K562 (cell line): ENCODE measurements around the gene CROCC2. TPM values are rescaled to one million over a fixed set of nuclear protein-coding genes. Genes with fewer than 3 reads are reported as not detected.

Source experiments
- ATAC-seq: fragments of 200-7000 bp; cut with Tn5 transposase; 3 replicates; pipeline ENCODE4 v1.9.1; 2020; ENCODE audit warnings: moderate library complexity
- BruUV-seq: library from RNA; stranded (reverse); fragments of 400-500 nt; replicated peaks from 2 replicates; lab custom pipeline; 2021; lab: Mats Ljungman, UMichigan
- CTCF ChIA-PET: fragments of 300-600 bp; formaldehyde crosslinking; extraction: SDS; loops from one replicate; lab custom pipeline; 2021; ENCODE audit warnings: low intra/inter-chr PET ratio; lab: Yijun Ruan, JAX
- POLR2A ChIA-PET: fragments of 300-600, 350-650 bp; sonication (Branson Sonifier 250); formaldehyde crosslinking; extraction: SDS; loops from one replicate; lab custom pipeline; 2021; ENCODE audit warnings: antibody characterized with exemption, inconsistent platforms; lab: Yijun Ruan, JAX
- DNase-seq, 4 experiments: peaks; one replicate each; pipeline versions ENCODE4 v3.0.0 to v3.0.0-alpha.2; 2011 to 2018; ENCODE audit warnings: low spot score in 3 of 4, mixed read lengths in 3 of 4; ENCODE audit errors: extremely low read depth in 1 of 4
- FAIRE-seq: peaks from 2 replicates; lab custom pipeline; 2011; peaks lifted over from hg19 to GRCh38; lab: Jason Lieb, UNC
- H2AFZ ChIP-seq: 2 replicates; pipeline ENCODE4 v1.6.0; 2011; ENCODE audit warnings: low read depth, low read length, control low read depth, inconsistent platforms
- H3K27ac ChIP-seq: fragments of 200-600 bp; 3 replicates; pipeline ENCODE4 v1.8.0; 2011; ENCODE audit warnings: low read depth, mild to moderate bottlenecking, control low read depth, inconsistent platforms, low read length, moderate library complexity, mixed read lengths; ENCODE audit errors: extremely low read depth
- H3K27me3 ChIP-seq, 2 experiments: fragments of 300-600 bp in 1 of 2; 2 replicates in 1 of 2; 3 replicates in 1 of 2; pipeline versions ENCODE4 v1.6.0 to v1.8.0; 2011; ENCODE audit warnings: inconsistent platforms in 2 of 2, low read length in 2 of 2, mild to moderate bottlenecking in 1 of 2, mixed read lengths in 1 of 2, moderate library complexity in 1 of 2; ENCODE audit not compliant: control insufficient read depth in 2 of 2, insufficient read depth in 2 of 2
- H3K36me3 ChIP-seq: fragments of 300-600 bp; 3 replicates; pipeline ENCODE4 v1.8.0; 2011; ENCODE audit warnings: mild to moderate bottlenecking, low read length, inconsistent platforms; ENCODE audit not compliant: control insufficient read depth, insufficient read depth
- H3K4me1 ChIP-seq, 2 experiments: fragments of 200-600 bp in 1 of 2; replicated peaks in 1 of 2; 2 replicates in 1 of 2; 3 replicates in 1 of 2; pipeline versions ENCODE4 v1.5.1 to v1.8.0; 2011; ENCODE audit warnings: inconsistent platforms in 2 of 2, low read length in 2 of 2, mild to moderate bottlenecking in 1 of 2, mixed read lengths in 1 of 2, moderate library complexity in 1 of 2; ENCODE audit not compliant: control insufficient read depth in 2 of 2, insufficient read depth in 2 of 2
- H3K4me2 ChIP-seq: 2 replicates; pipeline ENCODE4 v1.6.1; 2011; ENCODE audit warnings: low read length, control low read depth, inconsistent platforms, mixed read lengths; ENCODE audit not compliant: insufficient read depth
- H3K4me3 ChIP-seq: fragments of 200-600 bp; sonication (generic), shearing (Covaris generic); 2 replicates; pipeline ENCODE4 v1.5.1; 2016; ENCODE audit warnings: control low read depth, inconsistent platforms
- H3K79me2 ChIP-seq: fragments of 200-600 bp; 3 replicates; pipeline ENCODE4 v1.8.0; 2011; ENCODE audit warnings: low read length, inconsistent platforms; ENCODE audit not compliant: control insufficient read depth, insufficient read depth
- H3K9ac ChIP-seq, 2 experiments: 2 replicates each; pipeline versions ENCODE4 v1.6.0 to v1.6.1; 2011; ENCODE audit warnings: low read depth in 2 of 2, low read length in 2 of 2, control low read depth in 1 of 2, inconsistent platforms in 1 of 2, mild to moderate bottlenecking in 1 of 2, mixed read lengths in 1 of 2; ENCODE audit not compliant: insufficient read depth in 1 of 2
- H3K9me1 ChIP-seq: one replicate; pipeline ENCODE4 v1.6.0; 2011; ENCODE audit warnings: inconsistent platforms, mild to moderate bottlenecking, low read length, moderate library complexity; ENCODE audit not compliant: control insufficient read depth, insufficient read depth
- H3K9me3 ChIP-seq: replicated peaks from 2 replicates; pipeline ENCODE4 v1.5.1; 2011; ENCODE audit warnings: low read depth, low read length, inconsistent platforms; ENCODE audit not compliant: control insufficient read depth, insufficient read depth
- H4K20me1 ChIP-seq: replicated peaks from 2 replicates; pipeline ENCODE4 v1.6.1; 2011; ENCODE audit warnings: low read length, inconsistent platforms, mixed read lengths; ENCODE audit not compliant: control insufficient read depth, insufficient read depth
- FOXM1 ChIP-seq, 2 experiments: fragments of 450-650 bp in 1 of 2; sonication (generic) in 1 of 2; formaldehyde crosslinking in 1 of 2; IDR thresholded peaks; 2 replicates each; pipeline versions ENCODE4 v1.6.1 to v1.9.0; 2017 to 2022; ENCODE audit warnings: low read depth in 2 of 2, mild to moderate bottlenecking in 2 of 2, missing genetic modification reagents in 1 of 2, moderate library complexity in 1 of 2
- HIVEP1 ChIP-seq: fragments of 250-450 bp; sonication (Bioruptor Pico); IDR thresholded peaks from 2 replicates; pipeline ENCODE4 v1.4.0; 2020; ENCODE audit warnings: mild to moderate bottlenecking
- MTA2 ChIP-seq: fragments of 450-650 bp; IDR thresholded peaks from 2 replicates; pipeline ENCODE4 v1.6.1; 2016; ENCODE audit warnings: low read depth
- PPARD ChIP-seq: fragments of 250-450 bp; sonication (Bioruptor Pico); IDR thresholded peaks from 2 replicates; pipeline ENCODE4 v1.8.0; 2022; ENCODE audit warnings: inconsistent platforms, mild to moderate bottlenecking, moderate library complexity
- SMARCA4 ChIP-seq: fragments of 450-650 bp; IDR thresholded peaks from 2 replicates; pipeline ENCODE4 v1.6.1; 2016
- STAT5B ChIP-seq: fragments of 250-450 bp; sonication (Bioruptor Pico); IDR thresholded peaks from 2 replicates; pipeline ENCODE4 v1.8.0; 2021; ENCODE audit warnings: mild to moderate bottlenecking, inconsistent platforms
- ZFPM2 ChIP-seq: fragments of 250-450 bp; sonication (Bioruptor Pico); IDR thresholded peaks from 2 replicates; pipeline ENCODE4 v1.5.1; 2022; ENCODE audit warnings: mild to moderate bottlenecking
- WGBS: fragments of 100-300 bp; shearing (Covaris generic); methylation state at CpG from one replicate; pipeline ENCODE4 v1.1.6; 2016; ENCODE audit warnings: low coverage, mixed read lengths; ENCODE audit not compliant: insufficient coverage; ENCODE audit errors: missing lambda C conversion rate; 5-methylcytosine and 5-hydroxymethylcytosine counted together
- in situ Hi-C: fragments of 300-500 bp; cut with MboI; formaldehyde crosslinking; loops from 4 replicates; pipeline ENCODE4 v1.15.0; 2018; ENCODE audit warnings: inconsistent platforms, mixed read lengths
- intact Hi-C: fragments of 100-400 bp; cut with micrococcal nuclease; formaldehyde crosslinking; loops from 2 replicates; pipeline ENCODE4 v1.14.2; 2022
- polyA plus RNA-seq, 8 experiments: library from polyadenylated mRNA; depleted of rRNA in 4 of 8; stranded (reverse) in 5 of 8; unstranded in 3 of 8; fragments of >200 nt; fragmentation: Nextera tagmentation in 2 of 8; fragmentation: Illumina TruSeq in 1 of 8; extraction: Ambion mirVana in 2 of 8; extraction: Trizol in 1 of 8; gene quantifications; 2 replicates each; pipeline versions ENCODE4 v1.2.1 to v1.2.3, GENCODE V29; 2011 to 2014; ENCODE audit warnings: inconsistent platforms in 1 of 8, missing spikeins in 1 of 8
- total RNA-seq, 7 experiments: library from RNA; depleted of rRNA in 6 of 7; stranded (reverse); fragments of >200 nt in 6 of 7; fragmentation: Illumina TruSeq in 2 of 7; extraction: Trizol in 2 of 7; gene quantifications; 2 replicates each; pipeline versions ENCODE4 v1.2.1 to v1.2.3, GENCODE V29; 2011 to 2021; ENCODE audit warnings: low replicate concordance in 1 of 7
- TF ChIP-seq, protein P1 (sequence below), 2 experiments: IDR thresholded peaks; 2 replicates each; pipeline ENCODE4 v1.6.1; 2012; ENCODE audit warnings: improper control_type of control experiment in 2 of 2, low read depth in 2 of 2, low read length in 2 of 2, borderline replicate concordance in 1 of 2
- TF ChIP-seq, protein P2 (sequence below): fragments of 150-350 bp; conservative IDR thresholded peaks from 2 replicates; pipeline ENCODE4 v1.6.1; 2014; ENCODE audit warnings: low read length

CROCC2 gene
- total and polyA plus RNA-seq, 9 of the 15 experiments (the other 6 are each of a cell fraction or from before 2014, with no cell fraction given): not detected

GRCh38 chr2:240985881-240986786, 80.0 kb downstream of the CROCC2 start:
- FAIRE-seq (no peak), ATAC-seq (no peak), DNase-seq (no peak)
- in situ Hi-C loops (no loop called here), intact Hi-C loops (no loop called here)
- Histone ChIP-seq H2AFZ (no peak overlapping the region), H3K9ac (no peak overlapping the region), H3K79me2 (no peaks in the 10 kb centered on the region), H3K9me3 (no peaks in the 10 kb centered on the region), H3K4me3 (no peak overlapping the region), H4K20me1 (0 out of 2 replicates have a peak, but pooled peaks cover 6% of the 10 kb centered on the region), H3K27ac (no peak overlapping the region), H3K9me1 (no peaks in the 10 kb centered on the region), H3K4me1 (peaks cover 0 to 7% of the 10 kb centered on the region in 2 experiments; a peak in 2 of 5 replicates), H3K36me3 (no peaks in the 10 kb centered on the region), H3K4me2 (no peak overlapping the region), H3K27me3 (peaks cover 0 to 28% of the 10 kb centered on the region in 2 experiments; a peak in 2 of 5 replicates)
- WGBS: 13% methylated on average over 12 of the region's 20 CpGs
- BruUV-seq: no TSS peak
- POLR2A ChIA-PET: no interaction called here
- CTCF ChIA-PET: no interaction called here
- no peak for TF ChIP-seq SMARCA4
- no peak for TF ChIP-seq PPARD (CRISPR knock-in tag)
- TF ChIP-seq ZFPM2 (CRISPR knock-in tag): no peak
- no peak for TF ChIP-seq HIVEP1
- TF ChIP-seq FOXM1 (IDR thresholded peaks at IDR 0.05; ENCODE audit: low read depth): no peak
- no peak for TF ChIP-seq FOXM1 (CRISPR knock-in tag; IDR thresholded peaks at IDR 0.05; ENCODE audit: low read depth)
- no peak for TF ChIP-seq STAT5B
- TF ChIP-seq MTA2: no peak
- TF ChIP-seq, protein P1, sequence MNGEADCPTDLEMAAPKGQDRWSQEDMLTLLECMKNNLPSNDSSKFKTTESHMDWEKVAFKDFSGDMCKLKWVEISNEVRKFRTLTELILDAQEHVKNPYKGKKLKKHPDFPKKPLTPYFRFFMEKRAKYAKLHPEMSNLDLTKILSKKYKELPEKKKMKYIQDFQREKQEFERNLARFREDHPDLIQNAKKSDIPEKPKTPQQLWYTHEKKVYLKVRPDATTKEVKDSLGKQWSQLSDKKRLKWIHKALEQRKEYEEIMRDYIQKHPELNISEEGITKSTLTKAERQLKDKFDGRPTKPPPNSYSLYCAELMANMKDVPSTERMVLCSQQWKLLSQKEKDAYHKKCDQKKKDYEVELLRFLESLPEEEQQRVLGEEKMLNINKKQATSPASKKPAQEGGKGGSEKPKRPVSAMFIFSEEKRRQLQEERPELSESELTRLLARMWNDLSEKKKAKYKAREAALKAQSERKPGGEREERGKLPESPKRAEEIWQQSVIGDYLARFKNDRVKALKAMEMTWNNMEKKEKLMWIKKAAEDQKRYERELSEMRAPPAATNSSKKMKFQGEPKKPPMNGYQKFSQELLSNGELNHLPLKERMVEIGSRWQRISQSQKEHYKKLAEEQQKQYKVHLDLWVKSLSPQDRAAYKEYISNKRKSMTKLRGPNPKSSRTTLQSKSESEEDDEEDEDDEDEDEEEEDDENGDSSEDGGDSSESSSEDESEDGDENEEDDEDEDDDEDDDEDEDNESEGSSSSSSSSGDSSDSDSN (IDR thresholded peaks at IDR 0.05; ENCODE audit: borderline replicate concordance in 1 of 2, low read depth in 2 of 2, low read length in 2 of 2): no peak
- TF ChIP-seq, protein P2, sequence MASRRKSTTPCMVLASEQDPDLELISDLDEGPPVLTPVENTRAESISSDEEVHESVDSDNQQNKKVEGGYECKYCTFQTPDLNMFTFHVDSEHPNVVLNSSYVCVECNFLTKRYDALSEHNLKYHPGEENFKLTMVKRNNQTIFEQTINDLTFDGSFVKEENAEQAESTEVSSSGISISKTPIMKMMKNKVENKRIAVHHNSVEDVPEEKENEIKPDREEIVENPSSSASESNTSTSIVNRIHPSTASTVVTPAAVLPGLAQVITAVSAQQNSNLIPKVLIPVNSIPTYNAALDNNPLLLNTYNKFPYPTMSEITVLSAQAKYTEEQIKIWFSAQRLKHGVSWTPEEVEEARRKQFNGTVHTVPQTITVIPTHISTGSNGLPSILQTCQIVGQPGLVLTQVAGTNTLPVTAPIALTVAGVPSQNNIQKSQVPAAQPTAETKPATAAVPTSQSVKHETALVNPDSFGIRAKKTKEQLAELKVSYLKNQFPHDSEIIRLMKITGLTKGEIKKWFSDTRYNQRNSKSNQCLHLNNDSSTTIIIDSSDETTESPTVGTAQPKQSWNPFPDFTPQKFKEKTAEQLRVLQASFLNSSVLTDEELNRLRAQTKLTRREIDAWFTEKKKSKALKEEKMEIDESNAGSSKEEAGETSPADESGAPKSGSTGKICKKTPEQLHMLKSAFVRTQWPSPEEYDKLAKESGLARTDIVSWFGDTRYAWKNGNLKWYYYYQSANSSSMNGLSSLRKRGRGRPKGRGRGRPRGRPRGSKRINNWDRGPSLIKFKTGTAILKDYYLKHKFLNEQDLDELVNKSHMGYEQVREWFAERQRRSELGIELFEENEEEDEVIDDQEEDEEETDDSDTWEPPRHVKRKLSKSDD: no peak
